ENCODE data around the gene TXNRD2. TPM values are rescaled to one million over a fixed set of nuclear protein-coding genes. Genes with fewer than 3 reads are reported as not detected.
A peak's percentile ranks its signal among the peaks of the same experiment; 100 is the strongest.

Gene TXNRD2
- total RNA-seq, 1 experiment from 2014 or later: 23.0 TPM

DNA sequence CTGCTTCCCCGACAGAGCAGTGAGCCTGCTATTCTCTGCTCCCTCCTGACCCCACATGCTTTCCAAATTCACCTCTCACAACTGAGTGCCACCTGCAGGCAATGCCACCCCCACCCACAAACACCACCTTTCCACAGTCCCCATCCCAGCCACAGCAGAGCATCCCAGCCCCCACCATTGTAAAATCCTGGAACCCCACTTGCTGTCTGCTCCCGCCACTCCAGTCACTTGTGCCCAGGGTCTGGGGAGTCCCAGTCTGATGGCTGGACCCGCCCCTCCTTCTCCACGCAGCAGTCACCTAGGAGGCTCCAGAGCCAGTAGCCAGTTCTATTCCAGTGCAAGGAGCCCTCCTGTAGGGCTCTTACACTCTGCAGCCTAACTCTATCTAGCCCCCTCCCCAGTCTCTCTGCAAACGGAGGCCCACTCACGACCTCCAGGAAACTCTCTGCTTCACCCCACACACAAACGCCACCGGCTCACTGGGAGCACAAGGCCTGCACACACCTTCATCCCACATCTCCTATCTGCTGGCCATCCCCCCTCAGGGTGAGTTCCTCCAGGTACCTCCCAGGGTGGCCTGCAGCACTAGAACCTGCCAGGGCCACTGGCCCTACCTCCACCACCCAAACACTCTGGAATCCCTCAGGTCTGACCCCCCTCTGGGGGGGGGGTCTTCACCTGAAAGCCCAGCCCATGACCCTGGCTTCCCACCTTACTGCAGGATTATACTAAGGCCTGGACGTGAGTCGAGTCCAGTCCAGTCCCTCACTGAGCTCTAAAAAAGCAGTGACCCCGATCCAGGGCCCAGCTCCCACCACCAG lies 88.3 kb downstream of the TXNRD2 start:
- no peak for DNase-seq
- no peak for ATAC-seq
- H3K4me2 ChIP-seq (ENCODE audit: low read length): peak overlapping the region; percentile 99
- POLR2A ChIA-PET (ENCODE audit: unreplicated experiment): interaction anchor here (0.5 kb wide), 1 partner anchor 947 kb away, joined by 3 read pairs; the partner anchor contains the start of gene DGCR6
- peak overlapping the region; percentile 96 for H3K4me3 ChIP-seq (ENCODE audit: low read length)
- intact Hi-C loops (cut with micrococcal nuclease): loop anchor here (10.0 kb wide), 1 partner anchor 88 kb away; the partner anchor contains the start of gene TBX1
- TF ChIP-seq EZH2 (IDR thresholded peaks at IDR 0.05; ENCODE audit: low read length, unreplicated experiment) (no peak), EZH2phosphoT487 (IDR thresholded peaks at IDR 0.05; ENCODE audit: borderline replicate concordance, low read length) (no peak)
- TF ChIP-seq, protein P1, sequence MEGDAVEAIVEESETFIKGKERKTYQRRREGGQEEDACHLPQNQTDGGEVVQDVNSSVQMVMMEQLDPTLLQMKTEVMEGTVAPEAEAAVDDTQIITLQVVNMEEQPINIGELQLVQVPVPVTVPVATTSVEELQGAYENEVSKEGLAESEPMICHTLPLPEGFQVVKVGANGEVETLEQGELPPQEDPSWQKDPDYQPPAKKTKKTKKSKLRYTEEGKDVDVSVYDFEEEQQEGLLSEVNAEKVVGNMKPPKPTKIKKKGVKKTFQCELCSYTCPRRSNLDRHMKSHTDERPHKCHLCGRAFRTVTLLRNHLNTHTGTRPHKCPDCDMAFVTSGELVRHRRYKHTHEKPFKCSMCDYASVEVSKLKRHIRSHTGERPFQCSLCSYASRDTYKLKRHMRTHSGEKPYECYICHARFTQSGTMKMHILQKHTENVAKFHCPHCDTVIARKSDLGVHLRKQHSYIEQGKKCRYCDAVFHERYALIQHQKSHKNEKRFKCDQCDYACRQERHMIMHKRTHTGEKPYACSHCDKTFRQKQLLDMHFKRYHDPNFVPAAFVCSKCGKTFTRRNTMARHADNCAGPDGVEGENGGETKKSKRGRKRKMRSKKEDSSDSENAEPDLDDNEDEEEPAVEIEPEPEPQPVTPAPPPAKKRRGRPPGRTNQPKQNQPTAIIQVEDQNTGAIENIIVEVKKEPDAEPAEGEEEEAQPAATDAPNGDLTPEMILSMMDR (conservative IDR thresholded peaks at IDR 0.05; ENCODE audit: low read depth, low read length): no peak
- H3F3A ChIP-seq (ENCODE audit: low read length, unreplicated experiment): no peaks in the 10 kb centered on the region
- no peaks in the 10 kb centered on the region for H3K9me3 ChIP-seq (ENCODE audit: low read length)
- peaks cover 24% of the 10 kb centered on the region for H4K20me1 ChIP-seq (ENCODE audit: low read length)
- no TSS peak for BruUV-seq (replicated peaks)
- peaks cover 66% of the 10 kb centered on the region for H3K79me2 ChIP-seq (ENCODE audit: low read length)
- H3K9me2 ChIP-seq (replicated peaks; ENCODE audit: low read length): no peaks in the 10 kb centered on the region
- CTCF ChIA-PET: no interaction called here
- peaks cover 61% of the 10 kb centered on the region for H3K4me1 ChIP-seq (ENCODE audit: insufficient read depth, low read length)
- peaks cover 10% of the 10 kb centered on the region; the same call in 1 of the 2 replicates for H3K36me3 ChIP-seq (ENCODE audit: low read depth, low read length)
- no peak overlapping the region for H2AFZ ChIP-seq (ENCODE audit: low read length)
- H3K9ac ChIP-seq (ENCODE audit: low read length): peak overlapping the region; percentile 95
- H3K27me3 ChIP-seq (ENCODE audit: low read length): no peaks in the 10 kb centered on the region
- no peak overlapping the region for H3K27ac ChIP-seq (ENCODE audit: low read length)

DNA sequence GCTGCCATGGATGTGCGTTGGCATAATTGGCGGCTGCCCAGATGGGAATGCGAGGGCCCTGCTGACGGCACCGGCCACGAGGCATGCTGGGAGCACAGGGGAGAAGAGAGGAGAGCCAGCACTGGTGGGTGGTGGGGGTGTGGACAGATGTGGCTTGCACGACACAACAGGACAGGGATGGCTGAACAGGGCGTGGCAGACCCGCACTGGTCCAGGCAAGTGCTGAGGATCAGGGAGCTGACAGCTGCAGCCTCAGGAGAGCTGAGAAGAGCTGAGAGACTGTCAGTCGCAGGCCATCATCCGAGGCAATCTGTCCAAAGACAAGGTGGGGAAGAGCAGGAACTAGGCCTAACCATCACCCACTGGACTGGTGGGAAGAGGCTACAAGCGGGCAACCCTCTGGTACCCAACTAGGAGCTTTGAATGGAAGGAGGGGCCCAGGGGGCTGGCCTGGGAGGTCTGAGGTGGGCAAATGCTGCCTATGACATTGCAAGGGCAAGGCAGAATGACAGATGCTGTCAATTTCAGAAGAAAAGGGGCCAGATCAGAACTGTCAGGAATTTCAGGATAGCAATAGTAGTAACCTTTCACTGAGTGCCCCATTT lies 89.3 kb downstream of the TXNRD2 start:
- H3K27ac ChIP-seq (ENCODE audit: low read length): no peak overlapping the region
- peak overlapping the region; percentile 96 for H3K4me3 ChIP-seq (ENCODE audit: low read length)
- ATAC-seq (no peak), DNase-seq (no peak)
- H3K4me1 ChIP-seq (ENCODE audit: insufficient read depth, low read length): peaks cover 64% of the 10 kb centered on the region
- ChIA-PET CTCF (no interaction called here), POLR2A (ENCODE audit: unreplicated experiment) (no interaction called here)
- H3K9me3 ChIP-seq (ENCODE audit: low read length): no peaks in the 10 kb centered on the region
- H2AFZ ChIP-seq (ENCODE audit: low read length): no peak overlapping the region
- BruUV-seq (replicated peaks): no TSS peak
- no peaks in the 10 kb centered on the region for H3K27me3 ChIP-seq (ENCODE audit: low read length)
- no peaks in the 10 kb centered on the region for H3F3A ChIP-seq (ENCODE audit: low read length, unreplicated experiment)
- peak overlapping the region; percentile 99 for H3K4me2 ChIP-seq (ENCODE audit: low read length)
- no peak for TF ChIP-seq EZH2 (IDR thresholded peaks at IDR 0.05; ENCODE audit: low read length, unreplicated experiment)
- TF ChIP-seq EZH2phosphoT487 (IDR thresholded peaks at IDR 0.05; ENCODE audit: borderline replicate concordance, low read length): no peak
- TF ChIP-seq, protein P1 (conservative IDR thresholded peaks at IDR 0.05; ENCODE audit: low read depth, low read length): no peak
- intact Hi-C loops (cut with micrococcal nuclease): loop anchor here (10.0 kb wide), 1 partner anchor 87 kb away; the partner anchor contains the start of gene TBX1
- H3K36me3 ChIP-seq (ENCODE audit: low read depth, low read length): peaks cover 10% of the 10 kb centered on the region; the same call in 1 of the 2 replicates
- peaks cover 24% of the 10 kb centered on the region for H4K20me1 ChIP-seq (ENCODE audit: low read length)
- no peaks in the 10 kb centered on the region for H3K9me2 ChIP-seq (replicated peaks; ENCODE audit: low read length)
- peaks cover 75% of the 10 kb centered on the region for H3K79me2 ChIP-seq (ENCODE audit: low read length)
- H3K9ac ChIP-seq (ENCODE audit: low read length): peak overlapping the region; percentile 95; the same call in 1 of the 2 replicates

Measured in PC-3 (cell line).